IPS-20b (cell line): ENCODE results near the gene RRM1.
"Not testable (repeated sequence)": the region's sequence is repeated elsewhere in the genome, so short reads cannot be mapped to it uniquely, and the experiment has no call there.

Experiments used
- H3K27ac ChIP-seq: one replicate; pipeline ENCODE4 v1.5.1; 2013; ENCODE audit warnings: low read length
- H3K27me3 ChIP-seq: 2 replicates; pipeline ENCODE4 v1.6.1; 2013; ENCODE audit warnings: mild to moderate bottlenecking, low read length, inconsistent platforms; ENCODE audit not compliant: insufficient read depth
- H3K36me3 ChIP-seq: 2 replicates; pipeline ENCODE4 v1.6.1; 2013; ENCODE audit warnings: low read depth, mild to moderate bottlenecking, inconsistent platforms, low read length, moderate library complexity; ENCODE audit not compliant: insufficient read depth
- H3K4me1 ChIP-seq: 2 replicates; pipeline ENCODE4 v1.6.1; 2013; ENCODE audit warnings: mild to moderate bottlenecking, control low read depth, inconsistent platforms, low read length, moderate library complexity; ENCODE audit not compliant: insufficient read depth
- H3K4me3 ChIP-seq: 2 replicates; pipeline ENCODE4 v1.5.1; 2013; ENCODE audit warnings: mild to moderate bottlenecking, low read length, inconsistent platforms
- H3K9ac ChIP-seq: 2 replicates; pipeline ENCODE4 v1.6.1; 2013; ENCODE audit warnings: low read depth, mild to moderate bottlenecking, inconsistent platforms, low read length, moderate library complexity
- H3K9me3 ChIP-seq: 2 replicates; pipeline ENCODE4 v1.6.1; 2013; ENCODE audit warnings: mild to moderate bottlenecking, low read depth, low read length, inconsistent platforms; ENCODE audit not compliant: insufficient read depth

The RRM1 gene

DNA sequence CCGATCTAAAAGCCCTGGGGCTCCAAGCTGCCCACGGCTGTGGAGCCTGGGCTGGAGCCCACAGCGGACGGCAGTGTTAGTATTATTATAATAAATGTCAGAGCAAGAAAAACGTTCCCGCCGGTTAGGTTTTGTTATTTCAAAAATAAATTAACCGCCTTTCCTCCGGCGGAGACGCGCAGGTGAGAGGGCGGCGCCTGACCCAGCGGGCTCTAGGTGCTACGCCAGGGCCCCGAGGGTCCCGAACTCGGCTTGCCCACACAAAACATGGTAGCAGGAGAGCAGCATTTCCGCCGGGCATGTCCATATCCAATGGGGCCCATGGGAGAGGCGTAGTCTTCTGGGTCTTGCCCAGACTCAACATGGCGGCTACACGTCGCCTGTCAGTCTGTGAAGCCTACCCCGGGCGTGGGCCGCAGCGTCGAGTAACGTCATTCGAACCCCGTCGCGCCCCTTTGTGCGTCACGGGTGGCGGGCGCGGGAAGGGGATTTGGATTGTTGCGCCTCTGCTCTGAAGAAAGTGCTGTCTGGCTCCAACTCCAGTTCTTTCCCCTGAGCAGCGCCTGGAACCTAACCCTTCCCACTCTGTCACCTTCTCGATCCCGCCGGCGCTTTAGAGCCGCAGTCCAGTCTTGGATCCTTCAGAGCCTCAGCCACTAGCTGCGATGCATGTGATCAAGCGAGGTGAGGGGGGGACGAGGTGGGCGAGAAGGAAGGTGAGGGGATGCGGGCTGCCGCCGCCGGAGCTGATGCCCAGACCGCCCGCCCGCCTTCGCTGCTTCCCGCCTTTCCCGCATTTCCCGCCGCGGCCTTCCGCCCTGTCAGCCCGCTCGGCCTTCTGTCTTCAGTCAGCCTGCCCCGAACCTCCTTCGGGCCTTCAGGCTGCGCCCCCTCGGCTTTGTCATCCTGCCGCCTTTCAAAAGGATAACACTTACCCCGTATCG is at the start of gene RRM1:
RRM1 (plus strand) TSS at position 452 of the 944 bp plus-strand sequence; CDS start at position 666, 214 bp downstream.
- no peaks in the 10 kb centered on the region for H3K9me3 ChIP-seq
- H3K4me1 ChIP-seq, result peaks cover 7% of the 10 kb centered on the region; the same call in 1 of the 2 replicates
- H3K4me3 ChIP-seq, result peak within 1 kb of the TSS; percentile 90
- H3K27me3 ChIP-seq, result no peaks in the 10 kb centered on the region
- H3K9ac ChIP-seq, result peak within 1 kb of the TSS; percentile 91
- H3K27ac ChIP-seq, result peak within 1 kb of the TSS; percentile 79
- H3K36me3 ChIP-seq, result 0 out of 2 replicates have a peak, but pooled peaks cover 4% of the 10 kb centered on the region

DNA sequence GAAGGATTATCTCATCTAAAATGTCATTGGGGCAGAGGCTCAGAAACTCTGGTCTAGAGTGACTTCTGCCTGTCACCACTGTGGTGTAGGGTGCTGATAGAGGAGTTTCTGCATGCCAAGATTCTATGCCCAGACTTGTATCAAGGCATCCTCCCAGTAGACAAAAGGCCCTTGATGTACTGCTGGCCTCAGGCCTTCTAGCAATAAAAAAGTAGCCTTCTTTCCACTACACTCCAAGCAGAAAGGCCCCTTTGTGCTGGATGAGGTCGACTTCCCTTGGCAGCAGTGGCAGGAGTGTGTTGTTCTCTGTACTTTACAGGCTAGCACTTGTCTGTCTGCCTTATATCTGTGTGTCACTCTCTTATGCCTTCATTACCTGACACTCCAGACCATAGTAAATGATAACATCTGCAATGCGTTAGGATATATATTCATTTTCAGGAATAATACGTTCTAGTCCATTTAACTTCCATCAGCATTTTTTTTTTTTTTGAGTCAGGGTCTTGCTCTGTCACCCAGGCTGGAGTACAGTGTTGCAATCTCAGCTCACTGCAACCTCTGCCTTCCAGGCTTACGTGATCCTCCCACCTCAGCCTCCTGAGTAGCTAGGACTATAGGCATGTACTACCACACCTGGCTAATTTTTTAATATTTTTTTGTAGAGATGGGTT is 49.5 kb upstream of the RRM1 start:
- no peaks in the 10 kb centered on the region for H3K36me3 ChIP-seq
- no peaks in the 10 kb centered on the region for H3K27me3 ChIP-seq
- H3K9me3 ChIP-seq, result no peaks in the 10 kb centered on the region
- H3K9ac ChIP-seq, result no peak overlapping the region
- H3K4me1 ChIP-seq, result no peaks in the 10 kb centered on the region
- H3K27ac ChIP-seq, result no peak overlapping the region
- no peak overlapping the region for H3K4me3 ChIP-seq

DNA sequence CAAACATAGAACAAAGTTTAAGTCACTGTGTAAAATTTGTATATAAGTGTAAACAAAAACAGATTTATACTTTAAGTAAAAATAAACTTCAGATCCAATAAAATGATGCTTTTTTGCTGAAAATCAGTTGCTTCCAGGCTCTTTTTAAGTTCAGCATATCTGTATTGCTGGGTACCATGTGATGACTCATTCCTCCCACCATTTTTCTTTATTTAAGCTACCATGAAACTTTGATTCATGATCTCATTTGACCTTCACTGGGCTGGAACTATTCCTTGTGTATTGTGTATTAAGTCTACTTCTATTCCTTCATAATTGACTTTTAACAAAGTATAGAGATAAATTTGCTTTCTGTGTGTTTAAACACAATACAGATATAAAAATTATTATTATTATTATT is 46.3 kb upstream of the RRM1 start:
- no peak overlapping the region for H3K4me3 ChIP-seq
- H3K9ac ChIP-seq, result no peak overlapping the region
- no peaks in the 10 kb centered on the region for H3K9me3 ChIP-seq
- no peak overlapping the region for H3K27ac ChIP-seq
- H3K36me3 ChIP-seq, result no peaks in the 10 kb centered on the region
- no peaks in the 10 kb centered on the region for H3K4me1 ChIP-seq
- H3K27me3 ChIP-seq, result no peaks in the 10 kb centered on the region

DNA sequence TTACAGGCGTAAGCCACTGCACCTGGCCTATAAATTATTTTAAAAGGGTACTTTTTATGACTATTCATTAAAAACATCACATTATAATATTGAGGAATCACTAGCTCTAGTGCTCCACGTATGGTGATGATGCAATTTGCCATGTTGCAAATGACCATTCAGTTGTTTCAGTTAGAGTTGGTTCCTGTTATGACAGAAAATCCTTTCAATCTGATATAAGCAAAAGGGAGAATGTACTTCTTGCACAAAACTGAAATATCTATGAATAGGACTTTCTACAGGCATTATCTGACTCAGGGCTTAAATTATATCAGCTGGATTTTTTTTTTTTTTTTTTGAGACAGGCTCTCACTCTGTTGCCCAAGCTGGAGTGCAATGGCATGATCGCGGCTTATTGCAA is 45.6 kb upstream of the RRM1 start:
- Histone ChIP-seq H3K9ac (no peak overlapping the region), H3K27ac (no peak overlapping the region), H3K4me1 (no peaks in the 10 kb centered on the region), H3K36me3 (no peaks in the 10 kb centered on the region), H3K4me3 (no peak overlapping the region), H3K9me3 (no peaks in the 10 kb centered on the region), H3K27me3 (no peaks in the 10 kb centered on the region)

DNA sequence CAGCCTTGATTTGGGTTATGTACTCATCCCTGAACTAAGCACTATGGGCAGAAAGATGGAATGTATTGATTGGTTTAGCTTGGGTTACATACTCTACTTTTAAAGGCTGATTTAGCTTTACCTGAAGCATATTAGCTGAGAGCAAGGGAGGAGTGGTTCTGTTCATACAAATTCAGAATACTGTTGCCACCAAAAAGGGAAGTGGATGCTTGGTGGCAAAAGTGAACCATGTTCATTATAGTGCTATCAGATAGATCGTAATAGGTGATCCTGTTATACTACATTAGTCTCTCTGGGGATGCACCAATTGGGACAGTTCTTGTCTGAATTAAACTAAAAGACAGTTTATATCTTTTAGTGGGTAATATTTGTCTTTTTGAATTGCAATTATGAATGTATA is 44.5 kb upstream of the RRM1 start:
- no peaks in the 10 kb centered on the region for H3K9me3 ChIP-seq
- H3K36me3 ChIP-seq, result no peaks in the 10 kb centered on the region
- no peak overlapping the region for H3K4me3 ChIP-seq
- no peaks in the 10 kb centered on the region for H3K27me3 ChIP-seq
- H3K27ac ChIP-seq, result no peak overlapping the region
- H3K4me1 ChIP-seq, result no peaks in the 10 kb centered on the region
- H3K9ac ChIP-seq, result no peak overlapping the region

DNA sequence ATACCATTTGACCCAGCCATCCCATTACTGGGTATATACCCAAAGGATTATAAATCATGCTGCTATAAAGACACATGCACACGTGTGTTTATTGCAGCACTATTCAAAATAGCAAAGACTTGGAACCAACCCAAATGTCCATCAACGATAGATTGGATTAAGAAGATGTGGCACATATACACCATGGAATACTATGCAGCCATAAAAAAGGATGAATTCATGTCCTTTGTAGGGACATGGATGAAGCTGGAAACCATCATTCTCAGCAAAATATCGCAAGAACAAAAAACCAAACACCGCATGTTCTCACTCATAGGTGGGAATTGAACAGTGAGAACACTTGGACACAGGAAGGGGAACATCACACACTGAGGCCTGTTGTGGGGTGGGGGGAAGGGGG is 41.4 kb upstream of the RRM1 start:
- not testable (repeated sequence) for H3K9me3 ChIP-seq, H3K36me3 ChIP-seq, H3K27ac ChIP-seq

DNA sequence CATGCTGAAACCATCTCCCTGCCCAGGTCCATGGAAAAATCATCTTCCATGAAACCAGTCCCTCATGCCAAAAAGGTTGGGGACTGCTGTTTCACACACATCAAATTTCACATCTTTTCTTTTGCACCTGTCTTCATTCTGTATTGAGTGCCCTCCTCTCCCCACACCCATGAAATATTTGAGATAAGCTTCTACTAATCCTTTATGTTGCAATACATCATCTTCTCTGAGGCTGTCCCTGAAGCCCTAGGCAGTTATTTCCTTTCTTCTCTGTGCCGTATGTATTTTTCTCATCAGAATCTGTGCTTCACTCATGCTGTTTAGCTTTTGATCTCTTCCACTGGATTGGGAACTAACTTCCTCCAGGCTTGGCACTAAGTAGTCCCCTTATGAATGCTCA is 40.0 kb upstream of the RRM1 start:
- Histone ChIP-seq H3K9me3 (no peaks in the 10 kb centered on the region), H3K9ac (no peak overlapping the region), H3K36me3 (no peaks in the 10 kb centered on the region), H3K27ac (no peak overlapping the region), H3K4me1 (no peaks in the 10 kb centered on the region), H3K27me3 (no peaks in the 10 kb centered on the region), H3K4me3 (no peak overlapping the region)

More for the DNA sequence above, 41.4 kb upstream of the RRM1 start:
- H3K27me3 ChIP-seq, H3K9ac ChIP-seq, H3K4me3 ChIP-seq, H3K4me1 ChIP-seq: not testable (repeated sequence)

DNA sequence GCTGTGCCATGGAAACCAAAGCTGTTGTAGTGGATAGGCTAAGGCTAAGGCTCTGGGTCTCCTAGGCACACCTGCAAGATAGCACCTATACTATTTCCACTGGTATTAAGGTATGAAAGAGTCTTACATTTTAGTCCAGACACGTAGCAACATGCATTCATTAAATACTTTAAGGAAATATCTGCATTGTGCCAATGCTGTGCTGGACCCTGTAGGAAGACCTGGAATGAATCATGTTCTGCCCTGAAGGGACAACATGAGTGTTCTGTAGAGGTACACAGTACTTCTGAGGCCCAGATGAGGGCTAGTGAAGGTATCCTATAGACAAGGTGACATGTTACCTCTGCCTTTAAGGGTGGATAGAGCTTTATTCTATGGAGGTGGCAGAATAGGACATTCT is 35.2 kb upstream of the RRM1 start:
- H3K9me3 ChIP-seq, result no peaks in the 10 kb centered on the region
- no peak overlapping the region for H3K4me3 ChIP-seq
- no peaks in the 10 kb centered on the region for H3K27me3 ChIP-seq
- H3K36me3 ChIP-seq, result no peaks in the 10 kb centered on the region
- H3K27ac ChIP-seq, result no peak overlapping the region
- no peaks in the 10 kb centered on the region for H3K4me1 ChIP-seq
- H3K9ac ChIP-seq, result no peak overlapping the region

DNA sequence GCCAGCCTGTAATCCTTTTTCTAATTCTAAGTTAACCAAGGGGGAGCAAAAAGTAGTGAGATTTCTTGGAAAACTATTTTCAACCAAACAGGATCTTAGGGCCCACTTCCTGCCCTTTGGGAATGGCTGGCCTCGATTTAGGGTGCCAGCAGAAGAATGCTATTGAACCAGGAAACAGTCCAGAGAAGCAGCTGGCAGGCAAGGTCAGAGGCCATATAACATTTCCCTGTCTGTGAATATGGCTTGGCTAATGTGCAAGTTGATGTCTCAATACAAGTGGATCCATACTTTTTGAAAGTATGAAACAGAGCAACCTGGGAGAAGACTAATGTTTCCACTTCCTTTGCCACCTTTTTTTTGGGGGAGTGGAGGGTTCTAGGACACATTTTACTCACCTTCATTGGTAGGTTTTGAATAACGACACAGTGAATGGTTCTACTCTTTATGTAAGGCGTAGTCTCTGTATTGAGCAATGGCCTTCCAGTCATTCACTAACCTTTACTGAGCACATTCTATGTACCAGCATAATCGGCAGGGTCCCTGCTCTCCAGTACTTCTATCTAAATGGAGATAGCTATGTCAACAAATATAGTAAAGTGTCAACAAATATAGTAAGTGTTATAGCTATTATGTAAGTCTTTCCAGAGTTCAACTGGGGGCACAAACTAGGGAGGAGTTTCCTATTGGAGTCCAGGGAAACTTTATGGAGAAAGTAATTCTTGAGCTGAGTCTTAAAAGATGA is 34.2 kb upstream of the RRM1 start:
- Histone ChIP-seq H3K4me3 (no peak overlapping the region), H3K27ac (no peak overlapping the region), H3K27me3 (no peaks in the 10 kb centered on the region), H3K9ac (no peak overlapping the region), H3K4me1 (0 out of 2 replicates have a peak, but pooled peaks cover 3% of the 10 kb centered on the region), H3K9me3 (no peaks in the 10 kb centered on the region), H3K36me3 (no peaks in the 10 kb centered on the region)

DNA sequence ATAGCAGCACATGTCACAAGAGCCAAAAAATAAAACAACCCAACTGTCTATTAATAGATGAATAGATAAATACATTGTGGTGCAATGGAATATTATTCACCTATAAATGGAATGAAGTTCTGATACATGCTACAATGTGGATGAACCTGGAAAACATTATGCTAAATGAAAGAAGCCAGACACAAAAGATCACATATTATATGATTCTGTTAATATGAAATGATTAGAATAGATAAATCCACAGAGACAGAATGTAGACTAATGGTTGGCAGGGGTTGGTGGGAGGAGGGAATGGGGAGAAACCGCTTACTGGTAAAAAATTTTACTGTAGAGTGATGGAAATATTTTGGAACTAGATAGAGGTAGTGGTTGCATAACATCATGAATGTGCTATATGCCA is 32.9 kb upstream of the RRM1 start:
- H3K9ac ChIP-seq, result no peak overlapping the region
- H3K4me1 ChIP-seq, result 0 out of 2 replicates have a peak, but pooled peaks cover 4% of the 10 kb centered on the region
- no peaks in the 10 kb centered on the region for H3K36me3 ChIP-seq
- no peaks in the 10 kb centered on the region for H3K9me3 ChIP-seq
- no peak overlapping the region for H3K27ac ChIP-seq
- no peak overlapping the region for H3K4me3 ChIP-seq
- no peaks in the 10 kb centered on the region for H3K27me3 ChIP-seq

DNA sequence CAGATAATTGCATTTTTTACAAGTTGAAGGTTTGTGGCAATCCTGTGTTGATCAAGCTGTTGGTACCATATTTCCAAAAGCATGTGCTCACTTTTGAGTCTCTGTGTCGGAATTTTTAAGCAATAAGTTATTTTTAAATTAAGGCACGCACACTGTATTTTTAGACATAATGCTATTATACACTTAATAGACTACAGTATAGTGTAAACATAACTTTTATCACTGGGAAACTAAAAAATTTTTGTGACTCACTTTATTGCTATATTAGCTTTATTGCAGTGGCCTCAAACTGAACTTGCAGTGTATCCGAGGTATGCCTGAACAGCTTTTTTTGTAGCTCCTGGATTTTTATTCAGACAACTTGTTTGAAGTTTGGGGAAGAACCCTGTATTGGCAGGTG is 31.3 kb upstream of the RRM1 start:
- Histone ChIP-seq H3K9ac (no peak overlapping the region), H3K27ac (no peak overlapping the region), H3K36me3 (no peaks in the 10 kb centered on the region), H3K27me3 (no peaks in the 10 kb centered on the region), H3K4me1 (0 out of 2 replicates have a peak, but pooled peaks cover 4% of the 10 kb centered on the region), H3K4me3 (no peak overlapping the region), H3K9me3 (no peaks in the 10 kb centered on the region)
